ENCODE data around the gene PIGR.
"Not testable (repeated sequence)": the region's sequence is repeated elsewhere in the genome, so short reads cannot be mapped to it uniquely, and the experiment has no call there.

Gene PIGR

DNA sequence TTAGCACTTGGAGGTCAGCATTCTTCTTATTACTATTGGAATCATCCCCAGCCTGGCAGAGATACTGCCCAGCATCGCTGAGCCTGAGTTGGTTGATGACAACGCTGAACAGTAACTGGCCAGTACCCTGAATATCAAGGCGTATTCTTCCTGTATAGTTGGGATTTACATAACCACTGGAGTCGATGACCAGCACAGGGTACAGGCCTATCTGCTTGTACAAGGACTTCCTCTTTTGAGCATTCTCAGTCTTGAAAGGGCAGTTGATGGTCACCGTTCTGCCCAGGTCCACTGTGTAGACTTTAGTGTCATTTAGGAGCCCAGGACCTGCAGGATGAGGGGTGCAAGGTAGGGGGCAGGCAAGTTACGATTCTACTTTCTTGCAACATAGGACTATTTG lies 8.8 kb downstream of the PIGR start:
- DNase-seq (ENCODE audit: low read depth, low spot score): no peak
- H3K27ac ChIP-seq: no peak overlapping the region

DNA sequence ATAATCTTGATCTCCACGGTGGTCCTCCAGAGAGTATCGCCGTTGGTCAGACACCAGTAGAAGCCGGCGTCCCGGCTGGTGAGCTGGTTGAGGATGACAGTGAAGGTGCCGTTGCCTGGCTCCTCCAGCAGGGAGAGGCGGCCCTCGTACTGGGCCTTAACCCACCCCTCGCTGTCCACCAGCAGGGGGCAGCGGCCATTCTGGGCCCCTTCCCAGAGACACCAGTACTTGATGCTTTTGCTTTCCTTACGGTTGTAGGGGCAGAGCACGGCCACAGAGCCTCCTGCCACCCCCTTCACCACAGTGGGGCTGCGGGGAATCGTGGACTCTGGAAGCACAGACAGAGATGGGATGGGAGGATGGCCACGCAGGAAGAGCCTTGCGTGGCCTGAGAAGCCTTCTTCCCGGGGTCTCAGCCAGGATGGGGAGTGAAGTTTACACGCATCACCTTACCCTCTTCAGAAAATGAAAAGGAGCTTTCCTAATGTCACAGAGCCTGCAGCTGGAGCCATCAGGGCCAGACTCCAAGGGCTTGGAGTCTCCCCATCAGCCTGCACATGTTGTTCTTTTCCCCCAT lies 10.7 kb downstream of the PIGR start:
- no peak for DNase-seq (ENCODE audit: low read depth, low spot score)

DNA sequence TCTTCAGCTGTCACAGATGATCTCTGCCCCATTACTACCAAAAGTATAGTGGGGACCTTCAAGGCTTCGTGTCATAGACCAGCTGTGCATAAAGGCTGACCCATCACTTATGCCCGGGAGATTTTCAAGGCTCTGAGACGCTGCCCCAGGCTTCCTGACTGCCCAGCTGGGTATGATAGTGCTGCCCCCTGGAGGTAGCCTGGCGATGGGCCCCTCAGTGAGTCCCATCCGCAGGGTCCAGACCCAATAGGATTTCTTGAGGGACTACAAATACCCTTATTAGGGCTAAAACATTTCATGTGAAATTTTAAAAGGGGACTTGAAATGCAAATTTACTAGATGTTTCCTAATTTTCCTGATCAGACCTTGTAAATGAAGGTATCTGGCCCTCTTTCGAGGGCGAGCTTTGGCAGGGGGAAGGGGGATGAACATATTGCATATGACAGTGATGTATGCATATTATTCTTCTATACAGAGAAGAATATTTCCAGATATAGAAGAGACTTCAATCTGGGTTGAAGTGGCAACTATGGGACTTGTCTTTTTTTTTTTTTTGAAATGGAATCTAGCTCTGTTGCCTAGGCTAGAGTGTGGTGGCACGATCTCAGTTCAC lies 12.8 kb downstream of the PIGR start:
- no peak overlapping the region for H3K27ac ChIP-seq
- no peak for DNase-seq (ENCODE audit: low read depth, low spot score)

More for the DNA sequence above, 10.7 kb downstream of the PIGR start:
- H3K27ac ChIP-seq: no peak overlapping the region

DNA sequence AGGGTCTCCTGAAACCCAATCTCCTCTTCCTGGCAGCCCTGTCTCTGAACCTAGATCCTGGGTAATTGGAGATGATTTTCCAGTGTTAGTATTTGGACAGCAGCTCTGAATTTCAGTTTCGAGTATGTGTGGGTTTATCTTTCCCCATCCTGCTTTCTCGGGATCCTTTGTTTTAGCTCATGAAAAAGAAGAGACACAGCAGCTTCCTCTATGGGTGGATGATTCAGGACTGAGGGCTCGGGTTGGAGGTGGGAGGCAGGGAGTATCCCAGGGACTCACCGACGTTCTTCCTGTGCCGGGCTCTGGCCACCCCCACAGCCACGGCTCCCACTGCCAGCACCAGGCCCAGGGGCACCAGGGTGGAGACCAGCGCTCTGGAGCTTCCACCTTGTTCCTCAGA lies 14.1 kb downstream of the PIGR start:
- no peak for DNase-seq (ENCODE audit: low read depth, low spot score)
- no peak overlapping the region for H3K27ac ChIP-seq

DNA sequence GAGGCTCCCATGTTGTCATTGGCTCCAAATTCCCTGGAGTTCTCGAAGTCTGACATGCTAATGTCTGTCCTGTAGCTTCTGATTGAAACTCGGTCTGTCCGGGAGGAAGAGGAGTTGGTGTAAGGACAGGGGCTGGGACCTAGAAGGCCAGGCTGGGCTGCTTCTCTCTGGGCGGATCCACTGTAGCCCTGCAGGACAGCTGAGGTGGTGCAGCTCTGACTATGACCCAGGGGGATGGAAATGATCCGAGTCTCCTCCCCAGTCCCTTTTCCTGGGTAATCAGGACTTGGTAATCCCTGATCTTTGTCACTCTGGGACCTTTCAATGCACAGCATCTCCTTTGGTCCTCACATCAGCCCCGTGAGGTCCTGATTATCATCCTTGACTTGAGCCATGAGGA lies 14.6 kb downstream of the PIGR start:
- H3K27ac ChIP-seq: no peak overlapping the region
- DNase-seq (ENCODE audit: low read depth, low spot score): no peak

GRCh38 chr1:206930210-206930798 lies 16.0 kb downstream of the PIGR start:
- DNase-seq (ENCODE audit: low read depth, low spot score): no peak
- no peak overlapping the region for H3K27ac ChIP-seq

DNA sequence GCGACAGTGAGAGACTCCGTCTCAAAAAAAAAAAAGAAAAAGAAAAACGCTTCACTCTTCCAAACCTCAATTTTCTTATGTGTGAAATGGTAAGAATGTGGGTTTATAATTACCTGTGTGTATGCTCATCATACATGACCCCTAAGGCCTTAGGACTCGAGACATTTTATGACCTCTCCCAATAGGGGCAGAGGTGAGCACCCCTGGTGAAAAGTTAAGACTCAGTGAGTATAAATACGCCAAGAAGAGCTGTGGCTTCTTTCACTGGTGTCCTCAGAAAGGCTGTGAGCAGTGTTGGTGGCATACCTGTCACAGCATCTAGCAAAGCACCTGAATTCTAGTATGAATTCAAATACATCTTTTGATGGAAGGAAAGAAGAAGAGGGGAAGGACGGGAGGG lies 16.7 kb downstream of the PIGR start:
- no peak overlapping the region for H3K27ac ChIP-seq
- no peak for DNase-seq (ENCODE audit: low read depth, low spot score)

DNA sequence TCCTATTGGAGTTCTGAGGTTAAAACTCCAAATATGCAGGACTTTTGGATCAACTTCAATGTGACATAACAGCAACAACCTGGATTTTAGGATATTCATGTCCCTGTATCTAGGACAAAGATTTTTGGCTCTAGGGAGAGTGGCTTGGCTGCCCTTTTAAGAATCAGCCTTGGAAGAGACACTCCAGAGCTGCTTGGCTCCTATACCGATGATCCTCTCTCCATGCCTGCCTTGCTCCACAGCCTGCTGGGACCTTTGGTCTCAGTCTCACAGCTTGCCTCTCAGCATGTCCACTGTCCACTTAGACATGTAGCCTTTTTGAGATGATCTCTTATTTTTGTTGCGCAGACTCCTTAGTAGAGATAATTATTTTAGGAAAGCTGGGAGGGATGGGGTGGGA lies 20.0 kb downstream of the PIGR start:
- no peak overlapping the region for H3K27ac ChIP-seq
- DNase-seq (ENCODE audit: low read depth, low spot score): no peak

GRCh38 chr1:206925106-206925736 lies 21.0 kb downstream of the PIGR start:
- H3K27ac ChIP-seq: no peak overlapping the region
- DNase-seq (ENCODE audit: low read depth, low spot score): no peak

GRCh38 chr1:206924592-206925105 lies 21.6 kb downstream of the PIGR start:
- no peak for DNase-seq (ENCODE audit: low read depth, low spot score)
- no peak overlapping the region for H3K27ac ChIP-seq

GRCh38 chr1:206923961-206924557 lies 22.2 kb downstream of the PIGR start:
- H3K27ac ChIP-seq; DNase-seq (ENCODE audit: low read depth, low spot score): not testable (repeated sequence)

- H3K27ac ChIP-seq: no peak overlapping the region
- no peak for DNase-seq (ENCODE audit: low read depth, low spot score)
Measured at GRCh38 chr1:206923009-206923960, 23.0 kb downstream of the PIGR start.

- no peak for DNase-seq (ENCODE audit: low read depth, low spot score)
- H3K27ac ChIP-seq: no peak overlapping the region
Measured at GRCh38 chr1:206922524-206922923, 23.7 kb downstream of the PIGR start.

DNA sequence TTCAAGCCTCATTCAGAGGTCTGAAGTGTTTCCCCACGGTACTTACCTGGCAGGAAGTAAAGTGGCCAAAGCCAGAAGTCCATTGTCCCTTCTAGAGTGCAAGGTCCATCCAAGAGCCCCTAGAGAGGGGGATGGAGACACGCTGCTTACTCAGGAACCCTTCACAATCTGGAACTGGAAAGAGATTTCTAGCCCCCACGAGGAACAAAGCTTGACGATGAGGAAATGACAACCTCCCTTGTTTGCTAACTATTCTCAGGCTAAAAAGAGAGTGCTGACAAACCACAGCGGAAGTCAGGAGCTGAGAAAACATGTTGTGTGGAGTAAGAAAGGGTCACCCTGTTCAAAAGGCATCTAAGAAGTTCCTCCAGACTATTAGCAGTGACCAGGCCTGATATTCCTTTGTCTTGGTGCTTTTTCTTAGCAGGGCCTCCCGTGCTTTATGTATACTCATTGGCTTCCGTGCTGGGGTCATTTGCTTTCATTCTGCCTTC lies 24.4 kb downstream of the PIGR start, which contains the start of gene FCMR:
FCMR (minus strand) TSS at position 170 of the 494 bp plus-strand sequence; CDS start at position 83, 87 bp downstream.
- no peak for DNase-seq (ENCODE audit: low read depth, low spot score)
- no peak within 1 kb of the TSS for H3K27ac ChIP-seq

DNA sequence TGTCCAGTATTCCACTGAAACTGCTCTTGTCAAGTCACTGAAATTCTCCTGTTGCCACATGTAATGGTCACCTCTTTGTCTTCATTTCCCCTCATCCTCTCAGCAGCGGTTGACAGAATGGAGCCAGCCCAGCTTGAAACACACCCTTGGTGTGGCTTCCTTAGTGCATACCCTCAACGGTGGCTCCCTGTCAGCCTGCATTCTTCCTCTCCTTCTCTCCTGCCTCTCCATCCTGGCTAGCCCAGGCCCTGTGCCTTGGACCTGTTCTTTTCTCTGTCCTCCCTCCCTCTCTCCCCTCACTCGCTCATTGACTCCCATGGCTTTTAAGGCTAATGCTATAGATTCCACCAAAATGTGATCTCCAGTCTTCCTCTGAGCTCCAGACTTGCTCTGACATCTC lies 28.2 kb downstream of the PIGR start:
- no peak overlapping the region for H3K27ac ChIP-seq

GRCh38 chr1:206916000-206916709 lies 30.1 kb downstream of the PIGR start:
- no peak overlapping the region for H3K27ac ChIP-seq
- DNase-seq (ENCODE audit: low read depth, low spot score): no peak

More for the DNA sequence above, 28.2 kb downstream of the PIGR start:
- DNase-seq (ENCODE audit: low read depth, low spot score): no peak

DNA sequence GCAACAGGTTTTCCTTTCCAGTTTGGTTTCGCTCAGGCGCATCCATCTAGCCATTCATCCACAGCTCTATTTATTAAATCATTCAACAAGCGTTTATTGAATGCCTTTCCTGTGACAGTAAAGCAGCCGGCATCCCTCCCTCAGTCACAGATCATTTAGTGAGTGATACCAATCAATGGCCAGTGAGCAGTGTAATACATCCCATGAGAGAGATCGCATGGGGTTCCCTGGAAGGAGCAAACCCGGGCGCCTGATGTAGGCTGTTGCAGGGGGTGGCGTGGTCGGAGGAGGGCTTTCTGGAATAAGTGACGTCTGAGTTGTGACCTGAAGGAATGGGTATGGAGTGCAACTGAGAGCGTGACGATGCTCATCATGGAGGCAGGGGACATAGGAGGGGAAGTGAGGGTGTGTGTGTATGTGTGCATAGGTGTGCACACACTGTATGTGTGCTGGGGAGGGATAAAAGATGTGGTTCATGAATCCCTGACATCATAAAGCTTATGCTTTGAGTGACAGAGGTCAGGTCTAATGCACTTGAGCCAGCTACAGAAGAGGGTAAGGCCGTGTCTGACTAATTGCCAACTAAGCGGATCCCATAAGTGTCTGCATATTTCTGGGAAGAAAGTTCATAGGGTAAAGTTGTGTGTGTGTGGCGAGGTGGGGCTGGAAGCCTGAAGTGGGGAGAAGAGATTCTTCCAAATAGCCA lies 31.1 kb downstream of the PIGR start:
- no peak for DNase-seq (ENCODE audit: low read depth, low spot score)
- H3K27ac ChIP-seq: no peak overlapping the region

Data from epithelial cell of prostate (primary cell).